GM23338 (cell line): Measurements from ENCODE around the gene NSG1. TPM values are rescaled to one million over a fixed set of nuclear protein-coding genes. Genes with fewer than 3 reads are reported as not detected.

Experiments used
- ATAC-seq: fragments of 200-7000 bp; cut with Tn5 transposase; 3 replicates; pipeline ENCODE4 v1.9.1; 2020
- DNase-seq: peaks from one replicate; pipeline ENCODE4 v3.0.0-alpha.2; 2015; ENCODE audit warnings: low spot score
- H2AFZ ChIP-seq: fragments of 200-600 bp; sonication (generic); 2 replicates; pipeline ENCODE4 v1.8.0; 2016; ENCODE audit warnings: antibody characterized with exemption, mild to moderate bottlenecking, moderate library complexity
- H3F3A ChIP-seq: fragments of 200-600 bp; sonication (generic); replicated peaks from 2 replicates; pipeline ENCODE4 v1.8.0; 2017; ENCODE audit warnings: antibody characterized with exemption, mixed run types, low read depth
- H3K27ac ChIP-seq: fragments of 200-600 bp; sonication (generic); 2 replicates; pipeline ENCODE4 v1.6.1; 2016; ENCODE audit warnings: low read depth
- H3K27me3 ChIP-seq: fragments of 200-600 bp; sonication (generic); 2 replicates; pipeline ENCODE4 v1.8.0; 2016; ENCODE audit warnings: mild to moderate bottlenecking, mixed run types, moderate library complexity; ENCODE audit not compliant: insufficient read depth
- H3K36me3 ChIP-seq: fragments of 200-600 bp; sonication (generic); 2 replicates; pipeline ENCODE4 v1.8.0; 2016; ENCODE audit warnings: mild to moderate bottlenecking; ENCODE audit not compliant: insufficient read depth
- H3K4me1 ChIP-seq: fragments of 200-600 bp; sonication (generic); 2 replicates; pipeline ENCODE4 v1.8.0; 2016; ENCODE audit warnings: mild to moderate bottlenecking, moderate library complexity; ENCODE audit not compliant: insufficient read depth
- H3K4me2 ChIP-seq: fragments of 200-600 bp; sonication (generic); 2 replicates; pipeline ENCODE4 v1.7.1; 2017; ENCODE audit warnings: mixed run types
- H3K4me3 ChIP-seq: fragments of 200-600 bp; sonication (generic); 2 replicates; pipeline ENCODE4 v1.6.1; 2016; ENCODE audit warnings: mixed run types
- H3K79me2 ChIP-seq: fragments of 200-600 bp; sonication (generic); replicated peaks from 2 replicates; pipeline ENCODE4 v1.8.0; 2017; ENCODE audit warnings: mild to moderate bottlenecking; ENCODE audit not compliant: insufficient read depth
- H3K9me2 ChIP-seq: fragments of 200-600 bp; sonication (generic); 2 replicates; pipeline ENCODE4 v1.8.0; 2017; ENCODE audit not compliant: insufficient read depth
- H4K20me1 ChIP-seq: fragments of 200-600 bp; sonication (generic); replicated peaks from 2 replicates; pipeline ENCODE4 v1.8.0; 2017; ENCODE audit warnings: mild to moderate bottlenecking; ENCODE audit not compliant: insufficient read depth
- H3K27ac Mint-ChIP-seq: 2 replicates; pipeline ENCODE4 v1.8.0; 2020; ENCODE audit warnings: inconsistent platforms, mild to moderate bottlenecking, moderate library complexity, mixed read lengths
- H3K27me3 Mint-ChIP-seq: 3 replicates; pipeline ENCODE4 v1.8.0; 2022; ENCODE audit warnings: low read depth, mild to moderate bottlenecking, moderate library complexity, mixed read lengths, inconsistent platforms; ENCODE audit not compliant: insufficient read depth, poor library complexity
- H3K36me3 Mint-ChIP-seq: 3 replicates; pipeline ENCODE4 v1.8.0; 2021; ENCODE audit warnings: low read depth, mild to moderate bottlenecking, inconsistent platforms, moderate library complexity, mixed read lengths
- H3K4me1 Mint-ChIP-seq: 3 replicates; pipeline ENCODE4 v1.8.0; 2020; ENCODE audit warnings: mild to moderate bottlenecking, inconsistent platforms, mixed read lengths
- H3K4me3 Mint-ChIP-seq: 3 replicates; pipeline ENCODE4 v1.8.0; 2021; ENCODE audit warnings: moderate library complexity, mild to moderate bottlenecking, inconsistent platforms, mixed read lengths
- H3K9me3 Mint-ChIP-seq: 3 replicates; pipeline ENCODE4 v1.8.0; 2020; ENCODE audit warnings: moderate library complexity, mild to moderate bottlenecking, inconsistent platforms, mixed read lengths
- EZH2 ChIP-seq: fragments of 200-600 bp; sonication (generic); IDR thresholded peaks from one replicate; pipeline ENCODE4 v1.8.0; 2017; ENCODE audit warnings: antibody characterized with exemption, mild to moderate bottlenecking, low read depth; ENCODE audit not compliant: unreplicated experiment
- NANOG ChIP-seq: IDR thresholded peaks from 2 replicates; pipeline ENCODE4 v1.6.1; 2016; ENCODE audit warnings: antibody characterized with exemption, borderline replicate concordance
- ZNF114 ChIP-seq: fragments of 250-450 bp; sonication (Bioruptor Pico); IDR thresholded peaks from 2 replicates; pipeline ENCODE4 v1.5.0; 2020; ENCODE audit warnings: mild to moderate bottlenecking, moderate library complexity
- ZNF331 ChIP-seq: fragments of 250-450 bp; sonication (Bioruptor Pico); IDR thresholded peaks from 2 replicates; pipeline ENCODE4 v1.5.0; 2020; ENCODE audit warnings: low read depth, mild to moderate bottlenecking, moderate library complexity
- polyA plus RNA-seq: library from polyadenylated mRNA; unstranded; fragments of >200 nt; fragmentation: Nextera tagmentation; extraction: Ambion mirVana; gene quantifications from 2 replicates; pipeline ENCODE4 v1.2.1, GENCODE V29; 2016
- total RNA-seq: library from RNA; depleted of rRNA; stranded (reverse); fragments of >200 nt; shearing (Covaris generic); gene quantifications from 2 replicates; pipeline ENCODE4 v1.2.3, GENCODE V29; 2014
- TF ChIP-seq, protein P1 (sequence below): fragments of 250-450 bp; sonication (Bioruptor Pico); IDR thresholded peaks from 2 replicates; pipeline ENCODE4 v1.5.0; 2020; ENCODE audit warnings: mild to moderate bottlenecking, moderate library complexity

NSG1 gene
- total and polyA plus RNA-seq, 2 experiments from 2014 or later = 17.4 to 34.5 TPM

DNA sequence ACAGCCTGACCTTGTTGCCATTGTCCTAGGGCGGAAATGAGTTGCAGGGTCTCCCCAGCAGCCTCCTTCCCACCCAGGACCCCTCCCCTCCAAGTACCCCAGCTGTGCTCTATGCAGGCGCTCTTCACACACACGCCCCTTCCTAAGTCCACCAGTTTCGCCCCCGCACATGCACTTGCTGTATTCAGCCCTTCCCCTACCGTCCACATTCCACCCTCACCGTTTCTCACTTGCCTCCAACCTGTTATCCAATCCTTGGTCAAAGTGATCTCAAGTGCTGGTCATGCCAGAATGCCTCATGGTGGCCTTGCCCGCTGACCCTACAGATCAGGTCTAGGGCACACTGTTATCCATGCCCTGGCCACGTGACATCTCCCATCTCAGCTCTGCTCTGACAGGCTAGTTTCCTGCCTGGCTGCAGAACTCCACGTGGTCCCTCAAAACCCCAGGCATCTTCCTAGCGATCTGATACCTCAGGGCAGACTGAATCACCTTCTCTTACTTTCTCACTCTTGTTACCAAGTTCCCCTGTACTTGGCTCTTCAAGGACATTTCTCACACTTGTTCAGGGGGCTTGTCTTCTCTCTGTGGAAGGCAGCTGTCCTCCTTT is 39.7 kb downstream of the NSG1 start (continued):
- TF ChIP-seq, protein P1, sequence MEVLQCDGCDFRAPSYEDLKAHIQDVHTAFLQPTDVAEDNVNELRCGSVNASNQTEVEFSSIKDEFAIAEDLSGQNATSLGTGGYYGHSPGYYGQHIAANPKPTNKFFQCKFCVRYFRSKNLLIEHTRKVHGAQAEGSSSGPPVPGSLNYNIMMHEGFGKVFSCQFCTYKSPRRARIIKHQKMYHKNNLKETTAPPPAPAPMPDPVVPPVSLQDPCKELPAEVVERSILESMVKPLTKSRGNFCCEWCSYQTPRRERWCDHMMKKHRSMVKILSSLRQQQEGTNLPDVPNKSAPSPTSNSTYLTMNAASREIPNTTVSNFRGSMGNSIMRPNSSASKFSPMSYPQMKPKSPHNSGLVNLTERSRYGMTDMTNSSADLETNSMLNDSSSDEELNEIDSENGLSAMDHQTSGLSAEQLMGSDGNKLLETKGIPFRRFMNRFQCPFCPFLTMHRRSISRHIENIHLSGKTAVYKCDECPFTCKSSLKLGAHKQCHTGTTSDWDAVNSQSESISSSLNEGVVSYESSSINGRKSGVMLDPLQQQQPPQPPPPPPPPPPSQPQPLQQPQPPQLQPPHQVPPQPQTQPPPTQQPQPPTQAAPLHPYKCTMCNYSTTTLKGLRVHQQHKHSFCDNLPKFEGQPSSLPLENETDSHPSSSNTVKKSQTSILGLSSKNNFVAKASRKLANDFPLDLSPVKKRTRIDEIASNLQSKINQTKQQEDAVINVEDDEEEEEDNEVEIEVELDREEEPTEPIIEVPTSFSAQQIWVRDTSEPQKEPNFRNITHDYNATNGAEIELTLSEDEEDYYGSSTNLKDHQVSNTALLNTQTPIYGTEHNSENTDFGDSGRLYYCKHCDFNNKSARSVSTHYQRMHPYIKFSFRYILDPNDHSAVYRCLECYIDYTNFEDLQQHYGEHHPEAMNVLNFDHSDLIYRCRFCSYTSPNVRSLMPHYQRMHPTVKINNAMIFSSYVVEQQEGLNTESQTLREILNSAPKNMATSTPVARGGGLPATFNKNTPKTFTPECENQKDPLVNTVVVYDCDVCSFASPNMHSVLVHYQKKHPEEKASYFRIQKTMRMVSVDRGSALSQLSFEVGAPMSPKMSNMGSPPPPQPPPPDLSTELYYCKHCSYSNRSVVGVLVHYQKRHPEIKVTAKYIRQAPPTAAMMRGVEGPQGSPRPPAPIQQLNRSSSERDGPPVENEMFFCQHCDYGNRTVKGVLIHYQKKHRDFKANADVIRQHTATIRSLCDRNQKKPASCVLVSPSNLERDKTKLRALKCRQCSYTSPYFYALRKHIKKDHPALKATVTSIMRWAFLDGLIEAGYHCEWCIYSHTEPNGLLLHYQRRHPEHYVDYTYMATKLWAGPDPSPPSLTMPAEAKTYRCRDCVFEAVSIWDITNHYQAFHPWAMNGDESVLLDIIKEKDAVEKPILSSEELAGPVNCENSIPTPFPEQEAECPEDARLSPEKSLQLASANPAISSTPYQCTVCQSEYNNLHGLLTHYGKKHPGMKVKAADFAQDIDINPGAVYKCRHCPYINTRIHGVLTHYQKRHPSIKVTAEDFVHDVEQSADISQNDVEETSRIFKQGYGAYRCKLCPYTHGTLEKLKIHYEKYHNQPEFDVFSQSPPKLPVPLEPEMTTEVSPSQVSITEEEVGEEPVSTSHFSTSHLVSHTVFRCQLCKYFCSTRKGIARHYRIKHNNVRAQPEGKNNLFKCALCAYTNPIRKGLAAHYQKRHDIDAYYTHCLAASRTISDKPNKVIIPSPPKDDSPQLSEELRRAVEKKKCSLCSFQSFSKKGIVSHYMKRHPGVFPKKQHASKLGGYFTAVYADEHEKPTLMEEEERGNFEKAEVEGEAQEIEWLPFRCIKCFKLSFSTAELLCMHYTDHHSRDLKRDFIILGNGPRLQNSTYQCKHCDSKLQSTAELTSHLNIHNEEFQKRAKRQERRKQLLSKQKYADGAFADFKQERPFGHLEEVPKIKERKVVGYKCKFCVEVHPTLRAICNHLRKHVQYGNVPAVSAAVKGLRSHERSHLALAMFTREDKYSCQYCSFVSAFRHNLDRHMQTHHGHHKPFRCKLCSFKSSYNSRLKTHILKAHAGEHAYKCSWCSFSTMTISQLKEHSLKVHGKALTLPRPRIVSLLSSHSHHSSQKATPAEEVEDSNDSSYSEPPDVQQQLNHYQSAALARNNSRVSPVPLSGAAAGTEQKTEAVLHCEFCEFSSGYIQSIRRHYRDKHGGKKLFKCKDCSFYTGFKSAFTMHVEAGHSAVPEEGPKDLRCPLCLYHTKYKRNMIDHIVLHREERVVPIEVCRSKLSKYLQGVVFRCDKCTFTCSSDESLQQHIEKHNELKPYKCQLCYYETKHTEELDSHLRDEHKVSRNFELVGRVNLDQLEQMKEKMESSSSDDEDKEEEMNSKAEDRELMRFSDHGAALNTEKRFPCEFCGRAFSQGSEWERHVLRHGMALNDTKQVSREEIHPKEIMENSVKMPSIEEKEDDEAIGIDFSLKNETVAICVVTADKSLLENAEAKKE (CRISPR knock-in tag) = no peak
- TF ChIP-seq ZNF114 (CRISPR knock-in tag) = no peak
- no peak for TF ChIP-seq EZH2
- no peak for TF ChIP-seq ZNF331 (CRISPR knock-in tag)

DNA sequence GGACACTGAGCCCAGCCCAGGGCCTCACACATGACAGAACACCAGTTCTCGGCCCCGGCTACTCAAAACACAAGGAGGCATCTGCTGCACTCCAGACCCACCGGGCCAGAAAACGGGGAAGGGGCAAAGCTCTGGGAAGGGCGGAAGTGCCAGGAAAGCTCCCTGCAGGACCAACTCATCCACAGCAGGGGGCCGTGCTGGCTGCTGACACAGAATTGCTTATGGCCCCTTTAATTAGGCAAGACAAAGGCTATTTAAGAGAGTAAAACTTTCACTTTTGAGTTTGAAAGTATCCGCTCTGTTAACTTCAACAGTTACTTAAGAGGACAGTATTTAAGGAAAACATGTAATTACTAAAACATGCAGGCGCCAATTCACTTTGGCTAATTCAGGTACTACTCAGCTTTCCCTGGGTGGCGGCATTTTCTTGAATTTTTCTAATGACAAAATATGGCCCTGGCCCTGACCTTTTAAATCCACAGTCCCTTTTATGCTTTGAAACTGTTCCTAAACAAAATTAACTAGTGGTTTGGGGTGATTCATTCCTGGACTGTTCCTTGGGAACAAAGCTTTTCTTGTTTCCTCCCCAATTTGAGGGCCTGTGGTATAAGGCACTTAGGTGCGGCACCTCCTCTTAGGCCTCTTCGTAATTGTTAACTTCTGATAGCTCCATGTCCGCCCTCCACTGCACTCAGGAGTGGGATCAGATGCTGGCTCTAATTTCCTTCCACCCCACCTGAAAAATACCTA is 40.4 kb downstream of the NSG1 start:
- peak overlapping the region; percentile 41; the same call in 1 of the 2 replicates for H3K27ac Mint-ChIP-seq
- Histone ChIP-seq H3K27me3 (no peaks in the 10 kb centered on the region), H3K4me2 (peak overlapping the region; percentile 74), H2AFZ (no peak overlapping the region; the same call in 1 of the 2 replicates), H3K4me3 (peak overlapping the region; percentile 33), H3F3A (peaks cover 15% of the 10 kb centered on the region), H3K27ac (peak overlapping the region; percentile 89), H3K9me2 (no peaks in the 10 kb centered on the region), H3K79me2 (no peaks in the 10 kb centered on the region), H3K36me3 (0 out of 2 replicates have a peak, but pooled peaks cover 4% of the 10 kb centered on the region), H3K4me1 (peaks cover 62% of the 10 kb centered on the region), H4K20me1 (no peaks in the 10 kb centered on the region)
- DNase-seq (peak; percentile 85), ATAC-seq (peak; percentile 38)
- H3K36me3 Mint-ChIP-seq = peaks cover 8% of the 10 kb centered on the region; the same call in 1 of the 3 replicates
- H3K27me3 Mint-ChIP-seq = peaks cover 30% of the 10 kb centered on the region
- H3K9me3 Mint-ChIP-seq = no peaks in the 10 kb centered on the region
- H3K4me1 Mint-ChIP-seq = peaks cover 69% of the 10 kb centered on the region
- H3K4me3 Mint-ChIP-seq = peak overlapping the region; percentile 45
- TF ChIP-seq, protein P1 (CRISPR knock-in tag) = 0 out of 2 replicates have a peak, but pooled peaks have one; percentile 21
- peak; percentile 68; the same call in 1 of the 2 replicates for TF ChIP-seq NANOG
